GM20000 (cell line): ENCODE measurements around the gene CDKN1B.

Experiments used
- DNase-seq: peaks from one replicate; pipeline ENCODE4 v3.0.0; 2012; ENCODE audit warnings: low spot score
- CTCF ChIP-seq: IDR thresholded peaks from 2 replicates; pipeline ENCODE4 v1.5.1; 2012; ENCODE audit warnings: mild to moderate bottlenecking, control low read depth; ENCODE audit errors: extremely low read depth, missing control alignments

Gene CDKN1B

GRCh38 chr12:12716151-12716792 lies 896 bp upstream of the CDKN1B start:
- DNase-seq, result no peak
- TF ChIP-seq CTCF, result no peak

- DNase-seq, result no peak
- TF ChIP-seq CTCF, result no peak
Observed at GRCh38 chr12:12717586-12718380, 615 bp downstream of the CDKN1B start.

- DNase-seq, result no peak
- no peak for TF ChIP-seq CTCF
Observed at GRCh38 chr12:12718381-12718759, 1.2 kb downstream of the CDKN1B start.

GRCh38 chr12:12718853-12719252 lies 1.7 kb downstream of the CDKN1B start:
- no peak for TF ChIP-seq CTCF
- DNase-seq, result no peak

GRCh38 chr12:12719496-12719895 lies 2.3 kb downstream of the CDKN1B start:
- no peak for TF ChIP-seq CTCF
- peak; percentile 58 for DNase-seq

GRCh38 chr12:12720052-12720451 lies 2.9 kb downstream of the CDKN1B start:
- DNase-seq, result no peak
- no peak for TF ChIP-seq CTCF

GRCh38 chr12:12720672-12721161 lies 3.5 kb downstream of the CDKN1B start:
- DNase-seq, result no peak
- no peak for TF ChIP-seq CTCF
